Posterior cingulate gyrus (tissue), 11 donors: ENCODE data around the gene ANO8.

Source experiments
- DNase-seq, 10 donors: peaks; one replicate each; pipeline versions ENCODE4 v3.0.0 to v3.0.0-alpha.2; 2020 to 2021; ENCODE audit warnings: mixed read lengths in 3 of 10
- intact Hi-C: fragments of 100-400 bp; cut with DNase I; formaldehyde crosslinking; loops from one replicate; pipeline ENCODE4 v1.15.1; 2023

Gene ANO8

DNA sequence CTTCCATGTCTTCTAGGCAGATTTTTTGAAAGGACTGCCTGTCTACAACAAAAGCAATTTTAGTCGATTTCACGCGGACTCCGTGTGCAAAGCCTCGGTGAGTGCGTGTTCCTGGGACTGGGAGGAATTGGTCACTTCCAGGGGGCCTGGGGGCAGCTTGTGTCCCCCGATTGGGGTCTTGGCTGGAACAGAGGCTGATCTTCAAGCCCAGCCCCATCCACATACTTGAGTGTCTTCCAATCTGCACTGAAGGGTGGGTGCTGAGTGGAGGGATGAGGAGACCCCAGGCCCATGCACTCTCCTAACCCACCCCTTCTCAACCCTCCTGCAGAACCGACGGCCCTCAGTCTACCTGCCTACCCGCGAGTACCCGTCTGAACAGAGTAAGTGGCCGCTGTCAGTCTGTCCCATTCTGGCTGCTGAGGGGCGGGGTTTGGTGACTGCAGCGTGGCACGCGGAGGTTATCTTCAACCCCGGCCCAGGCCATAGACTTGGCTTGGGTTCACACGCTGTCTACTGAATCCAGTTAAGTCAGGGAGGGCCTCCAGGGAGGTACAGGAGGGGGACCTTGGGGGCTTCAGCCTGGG, 20.6 kb downstream of the ANO8 start:
- no peak for DNase-seq
- intact Hi-C loops = no loop called here

DNA sequence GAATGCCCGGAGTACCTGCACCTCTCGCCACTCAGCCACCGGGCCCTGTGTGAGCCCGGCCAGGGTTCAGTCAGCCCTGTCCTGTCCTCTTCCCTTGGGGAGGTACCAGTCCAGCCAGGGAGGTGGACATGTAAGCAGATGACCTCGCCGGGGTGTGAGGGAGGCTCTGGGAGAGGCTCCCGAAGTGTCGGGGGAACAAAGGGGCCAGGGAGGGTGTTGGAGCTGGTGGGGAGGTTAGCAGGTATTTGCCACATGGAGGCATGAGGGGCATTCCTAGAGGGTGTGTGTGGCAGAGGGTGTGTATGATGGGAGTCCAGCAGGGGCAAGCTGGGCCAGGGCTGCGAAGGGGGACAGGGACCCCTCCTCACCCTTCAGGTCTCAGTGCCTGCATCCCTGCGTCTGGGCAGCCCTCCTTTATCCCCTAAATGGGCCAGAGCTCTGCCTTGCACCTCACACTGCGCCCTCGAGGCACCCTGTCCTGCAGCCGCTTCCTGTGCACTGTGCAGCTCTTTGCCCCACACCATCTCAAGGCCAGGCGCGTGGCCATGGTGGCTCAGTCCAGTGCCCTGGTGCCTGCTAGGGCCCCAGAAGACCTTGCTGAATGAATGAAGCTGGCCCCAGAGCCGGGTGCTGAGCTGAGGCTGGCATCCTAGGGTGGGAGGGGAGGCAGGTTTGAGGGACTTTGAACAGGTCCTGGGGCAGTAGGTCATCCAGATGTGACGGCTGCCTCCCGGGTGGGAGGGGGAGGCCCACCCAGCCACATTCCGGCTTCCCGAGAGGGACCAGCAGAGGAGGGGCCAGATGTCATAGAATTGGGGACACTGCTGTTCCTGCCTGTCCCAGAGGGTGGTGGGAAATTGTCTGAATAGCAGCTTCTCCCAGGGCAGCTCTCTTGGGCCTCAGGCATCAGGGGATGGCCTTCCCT, 22.2 kb downstream of the ANO8 start:
- intact Hi-C loops = no loop called here
- no peak for DNase-seq

DNA sequence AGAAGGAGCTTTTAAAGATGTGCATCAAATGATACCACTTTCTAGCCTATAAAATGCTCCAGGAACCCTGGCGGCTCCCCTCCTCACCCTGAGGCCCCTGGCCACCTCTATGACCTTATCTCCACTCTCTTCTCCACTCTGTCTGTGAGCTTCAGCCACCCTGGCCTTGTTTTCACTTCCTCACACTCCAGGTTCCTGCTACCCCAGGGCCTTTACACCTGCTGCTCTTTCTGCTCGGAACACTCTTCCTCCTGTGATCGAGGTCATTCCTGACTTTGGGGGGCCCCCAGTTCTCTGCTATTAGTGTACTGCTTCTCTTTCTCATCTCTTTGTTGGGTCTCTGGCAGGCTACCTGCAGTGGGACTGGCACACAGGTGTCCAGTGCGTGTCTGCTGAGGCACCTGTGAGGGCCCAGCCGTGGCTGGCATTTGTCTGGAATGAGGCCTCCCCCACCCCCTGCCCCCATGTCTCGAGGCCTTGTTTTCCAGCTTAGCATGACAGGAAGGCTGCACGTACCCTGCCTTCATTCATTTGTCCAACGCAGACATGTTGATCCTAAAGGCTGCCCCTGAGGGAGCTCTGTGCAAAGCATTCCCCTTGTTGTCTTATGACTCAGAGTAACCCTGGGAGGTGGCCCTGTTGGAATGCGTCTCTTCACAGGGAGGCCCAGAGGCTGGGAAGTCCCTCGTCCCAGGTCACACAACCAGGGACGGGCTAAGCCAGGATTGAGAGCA, 23.0 kb downstream of the ANO8 start:
- DNase-seq = no peak
- intact Hi-C loops = no loop called here

DNA sequence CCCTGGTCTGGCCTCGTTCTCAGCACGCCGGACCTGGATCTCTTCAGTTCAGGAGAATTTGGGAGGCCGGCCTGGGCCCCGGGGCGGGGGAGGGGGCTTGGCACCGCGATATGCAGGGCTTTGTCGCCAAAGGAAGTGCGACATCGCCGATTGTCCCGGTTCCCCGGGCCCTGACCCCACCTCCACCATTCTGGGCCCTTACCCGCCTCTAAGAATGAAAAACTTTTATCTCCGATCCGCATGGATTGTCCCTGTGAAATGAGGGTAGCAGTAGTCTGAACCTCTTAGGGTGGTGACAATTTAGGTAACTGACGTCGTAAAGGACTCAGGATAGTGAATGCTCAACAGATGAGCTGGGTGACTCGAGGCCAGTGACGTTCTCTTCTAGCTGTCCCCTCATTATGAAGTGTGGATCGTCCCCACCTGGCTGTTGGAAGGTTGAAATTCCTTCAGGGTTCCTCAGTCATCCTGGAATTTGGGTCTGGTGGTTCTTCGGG, 24.6 kb downstream of the ANO8 start:
- no peak for DNase-seq
- intact Hi-C loops = loop anchor here (1.0 to 5.0 kb wide), 2 partner anchors 24 to 43 kb away; partner anchors contain the start of genes ANO8 and BABAM1

DNA sequence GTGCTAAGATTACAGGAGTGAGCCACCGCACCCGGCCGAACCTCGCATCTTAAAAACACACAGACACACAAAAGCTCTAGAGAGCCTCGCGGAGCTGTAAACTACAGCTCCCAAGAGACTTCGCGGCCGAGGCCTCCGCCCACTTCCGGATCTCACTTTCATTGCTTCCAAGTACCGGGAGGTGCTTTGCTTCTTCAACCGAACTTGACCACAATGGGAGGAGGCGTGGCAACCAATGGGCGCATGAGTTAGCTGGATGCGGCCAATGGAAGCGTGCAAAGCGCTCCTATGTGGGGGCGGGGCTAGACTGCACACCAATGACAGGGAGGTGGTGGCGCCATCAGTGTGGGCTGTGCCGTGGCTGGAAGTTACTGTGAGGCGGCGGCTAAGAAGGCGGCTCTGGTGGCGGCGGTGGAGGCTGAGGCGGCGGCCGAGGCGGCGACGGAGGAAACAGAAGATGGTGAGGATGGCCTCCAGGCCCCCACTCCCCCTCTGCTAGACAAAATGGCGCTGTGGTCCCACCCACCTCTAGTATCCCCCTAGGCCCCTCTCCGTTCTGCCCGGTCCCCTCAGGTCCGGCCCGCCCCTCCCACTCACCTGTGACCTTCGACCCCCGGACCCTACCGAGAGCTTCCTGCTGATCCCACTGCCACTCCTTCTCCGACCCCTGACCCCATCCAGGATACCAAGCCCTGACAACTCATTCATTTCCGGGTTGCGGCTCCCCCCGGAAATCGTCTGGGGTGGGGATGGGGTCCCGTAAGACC, 25.3 kb downstream of the ANO8 start, which contains the start of gene DDA1:
TSS of gene DDA1 (plus strand) at position 366 of the 767 bp plus-strand sequence. CDS start at position 458, 92 bp downstream.
- DNase-seq = peak; percentile 98 to 100 (median 99)
- intact Hi-C loops = loop anchor here (1.0 to 5.0 kb wide), 2 partner anchors 25 to 42 kb away; partner anchors contain the start of genes ANO8 and BABAM1

DNA sequence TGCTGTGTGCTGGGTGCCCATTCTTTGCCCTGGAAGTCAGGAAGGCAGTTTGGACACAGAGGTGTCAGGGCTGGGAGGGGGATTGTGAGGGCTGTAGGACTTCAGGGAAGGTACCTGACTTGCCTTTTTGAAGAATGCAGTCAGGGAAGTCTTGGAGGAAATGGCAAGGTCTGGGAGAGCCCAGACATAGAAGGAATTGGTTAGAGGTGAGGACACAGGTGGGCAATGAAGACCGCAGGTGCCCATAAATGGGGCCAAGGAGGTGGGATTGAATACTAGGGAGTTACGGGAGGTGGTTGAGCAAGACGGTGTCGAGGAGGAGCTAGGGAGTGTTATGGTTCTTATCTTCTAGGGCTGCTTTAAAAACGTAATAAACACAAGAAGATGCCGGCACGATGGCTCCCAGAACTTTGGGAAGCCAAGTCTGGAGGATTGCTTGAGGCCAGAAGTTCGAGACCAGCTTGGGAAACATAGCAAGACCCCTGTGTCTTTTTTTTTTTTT, 26.7 kb downstream of the ANO8 start:
- DNase-seq = no peak

DNA sequence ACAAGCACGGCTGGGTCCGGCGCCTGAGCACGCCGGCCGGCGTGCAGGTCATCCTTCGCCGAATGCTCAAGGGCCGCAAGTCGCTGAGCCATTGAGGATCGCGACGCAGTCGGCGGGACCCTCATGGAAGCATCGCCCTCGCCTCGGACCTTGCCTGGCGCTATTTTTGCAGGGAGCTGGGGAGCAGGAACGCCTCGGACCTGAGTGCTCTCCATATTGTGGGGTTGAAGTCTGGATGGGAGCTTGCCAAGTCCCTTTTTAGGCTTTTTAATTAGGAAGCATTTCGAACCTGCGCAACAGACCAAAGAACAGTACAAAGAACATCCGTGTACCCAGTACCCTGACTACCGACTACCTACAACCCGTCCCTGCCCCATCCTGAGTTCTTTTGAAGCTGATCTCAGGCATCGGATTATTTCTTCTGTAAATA, 28.4 kb downstream of the ANO8 start:
- no peak for DNase-seq
- intact Hi-C loops = loop anchor here (5.0 kb wide), 1 partner anchor 39 kb away; the partner anchor contains the start of gene BABAM1

More for the DNA sequence above, 26.7 kb downstream of the ANO8 start:
- intact Hi-C loops = loop anchor here (5.0 kb wide), 1 partner anchor 41 kb away; the partner anchor contains the start of gene BABAM1

DNA sequence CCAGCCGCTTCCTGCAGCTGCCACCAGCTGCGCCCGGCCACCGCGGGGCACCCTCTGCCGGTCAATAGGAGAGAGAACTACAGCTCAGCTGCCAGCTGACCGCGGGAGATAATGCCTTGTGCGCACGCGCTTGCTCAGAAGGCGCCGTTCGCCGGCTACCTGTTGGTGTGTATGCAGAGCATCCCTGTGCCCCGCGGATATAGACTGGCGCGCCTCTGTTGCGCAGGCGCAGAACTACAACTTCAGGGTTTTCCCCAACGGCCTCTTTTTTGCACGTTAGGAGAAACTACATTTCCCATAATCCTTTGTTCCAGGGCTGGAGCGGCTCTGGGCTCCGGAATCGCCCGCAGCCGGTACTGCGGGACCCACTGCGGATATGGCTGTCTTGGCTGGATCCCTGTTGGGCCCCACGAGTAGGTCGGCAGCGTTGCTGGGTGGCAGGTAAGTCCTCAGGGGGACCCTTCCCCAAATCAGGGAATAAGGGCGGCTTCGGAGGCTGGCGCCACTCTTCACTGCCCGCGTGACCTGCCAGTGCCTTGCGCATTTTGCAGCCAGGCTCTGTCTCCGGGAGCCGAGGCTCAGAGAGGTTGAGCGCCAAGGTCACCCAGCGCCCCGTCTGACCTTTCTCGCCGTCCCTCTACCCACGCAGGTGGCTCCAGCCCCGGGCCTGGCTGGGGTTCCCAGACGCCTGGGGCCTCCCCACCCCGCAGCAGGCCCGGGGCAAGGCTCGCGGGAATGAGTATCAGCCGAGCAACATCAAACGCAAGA, 29.0 kb downstream of the ANO8 start, which contains the start of gene MRPL34:
TSS of gene MRPL34 (plus strand) at position 356 of the 768 bp plus-strand sequence. CDS start at position 377, 21 bp downstream.
- peak; percentile 93 to 100 (median 96) for DNase-seq
- intact Hi-C loops = loop anchor here (5.0 kb wide), 1 partner anchor 38 kb away; the partner anchor contains the start of gene BABAM1

DNA sequence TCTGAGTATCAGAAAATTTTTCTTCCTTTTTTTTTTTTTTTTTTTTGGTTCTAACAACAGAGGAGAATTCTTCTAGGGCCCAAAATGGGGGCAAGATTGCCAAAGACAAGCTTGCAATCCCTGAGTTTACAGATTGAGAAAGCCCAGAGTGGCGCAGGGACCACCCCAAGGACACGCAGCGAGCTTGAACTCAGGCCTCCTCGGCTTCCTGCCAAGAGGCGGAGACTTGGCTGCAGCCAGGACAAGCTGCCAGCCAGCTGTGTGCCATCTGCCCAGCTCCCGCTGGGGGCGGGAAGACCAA, 29.5 kb downstream of the ANO8 start:
- intact Hi-C loops = loop anchor here (5.0 kb wide), 1 partner anchor 38 kb away; the partner anchor contains the start of gene BABAM1
- no peak for DNase-seq

DNA sequence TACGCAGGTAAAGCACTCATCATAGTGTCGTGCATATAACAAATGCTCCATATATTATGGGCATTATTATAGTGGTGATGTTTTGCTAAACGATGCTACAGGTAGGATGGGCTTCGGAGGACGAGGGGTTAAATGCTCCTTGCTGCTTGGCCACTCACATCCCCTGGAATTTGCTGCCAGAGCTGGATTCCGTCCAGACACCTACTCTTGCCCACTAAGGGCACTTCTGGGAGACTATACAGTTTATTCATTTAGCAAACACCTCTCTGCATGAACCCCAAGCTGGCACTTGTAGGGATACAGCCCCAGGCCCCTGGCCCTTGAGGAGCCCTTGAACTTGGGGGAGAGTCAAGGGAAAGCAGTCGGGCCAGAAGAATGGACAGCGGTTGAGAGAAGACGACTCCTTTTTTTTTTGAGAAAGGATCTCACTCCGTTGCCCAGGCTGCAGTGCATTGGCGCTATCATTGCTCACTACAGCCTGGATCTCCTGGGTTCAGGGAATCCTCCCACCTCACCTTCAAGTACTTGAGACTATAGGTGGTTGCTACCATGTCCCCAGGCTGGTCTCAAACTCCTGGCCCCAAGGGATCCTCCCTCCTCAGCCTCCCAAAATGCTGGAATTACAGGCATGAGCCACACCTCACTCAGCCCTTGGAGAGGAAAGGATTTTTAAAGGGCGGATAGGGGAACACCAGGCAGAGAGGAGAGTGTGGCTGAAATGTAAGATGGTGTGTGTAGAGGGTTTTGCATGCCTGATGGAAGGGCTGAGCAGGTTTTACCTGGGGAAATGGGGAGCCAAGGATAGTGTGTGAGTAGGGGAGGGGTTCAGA, 30.1 kb downstream of the ANO8 start:
- DNase-seq = no peak
- intact Hi-C loops = loop anchor here (5.0 kb wide), 1 partner anchor 37 kb away; the partner anchor contains the start of gene BABAM1

DNA sequence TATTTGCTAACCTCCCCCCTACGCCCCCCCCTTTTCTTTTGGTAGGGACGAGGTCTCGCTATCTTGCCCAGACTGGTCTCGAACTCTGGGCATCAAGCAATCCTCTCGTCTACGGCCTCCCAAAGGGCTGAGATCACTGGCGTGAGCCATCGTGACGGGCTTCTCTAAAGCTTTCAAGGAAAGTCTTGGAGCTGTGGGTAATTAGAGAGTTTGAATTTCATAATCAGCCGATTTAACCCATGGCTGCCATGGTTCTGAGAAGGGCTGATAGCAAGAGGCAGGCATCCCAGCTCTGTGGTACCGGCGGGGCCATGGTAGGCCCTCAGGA, 30.8 kb downstream of the ANO8 start:
- no peak for DNase-seq
- intact Hi-C loops = loop anchor here (2.0 kb wide), 1 partner anchor 33 kb away; the partner anchor contains the start of gene GTPBP3

DNA sequence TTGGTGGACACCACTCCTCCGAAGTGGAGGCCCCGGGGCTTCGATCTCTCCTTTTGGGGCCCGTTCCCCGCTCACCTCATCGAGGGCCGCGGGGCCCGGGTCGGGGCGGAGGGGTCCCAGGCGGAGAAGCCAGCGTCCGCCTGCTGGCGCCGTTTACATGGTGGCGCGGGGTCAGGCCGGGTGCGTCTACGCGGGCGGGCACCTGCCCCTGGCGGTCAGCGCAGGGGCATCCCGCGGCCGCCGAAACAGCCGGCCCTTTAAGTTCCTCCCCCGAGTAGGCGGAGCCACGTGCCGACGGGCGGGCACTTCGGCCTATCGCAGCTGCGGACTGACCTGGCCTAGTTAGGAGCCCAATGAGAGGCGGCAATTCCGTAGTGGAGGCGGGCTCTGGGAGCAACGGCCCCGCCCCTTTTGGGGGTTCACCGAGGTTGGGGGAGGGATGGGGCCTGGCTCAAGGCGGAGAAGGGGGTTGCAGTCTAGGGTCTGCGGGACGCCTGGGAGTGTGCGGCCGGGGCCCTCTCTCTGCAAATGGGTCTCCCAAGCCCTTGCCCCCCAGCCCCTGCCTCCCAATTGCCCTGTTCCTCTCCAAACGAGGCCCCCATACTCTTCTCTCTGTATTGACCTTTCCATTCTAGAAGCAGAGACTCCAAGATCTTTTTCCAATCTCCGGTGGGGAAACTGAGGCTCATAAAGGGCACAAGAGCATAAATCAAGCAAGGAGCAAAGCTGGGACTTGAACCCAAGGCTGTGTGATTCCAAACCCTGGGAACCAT, 31.3 kb downstream of the ANO8 start, which contains the start of gene ABHD8:
TSS of gene ABHD8 (minus strand) at position 259 of the 773 bp plus-strand sequence. CDS start 1,809 bp downstream, outside the sequence.
- DNase-seq = peak; percentile 80 to 100 (median 96)
- intact Hi-C loops = loop anchor here (2.0 kb wide), 1 partner anchor 33 kb away; the partner anchor contains the start of gene GTPBP3

DNA sequence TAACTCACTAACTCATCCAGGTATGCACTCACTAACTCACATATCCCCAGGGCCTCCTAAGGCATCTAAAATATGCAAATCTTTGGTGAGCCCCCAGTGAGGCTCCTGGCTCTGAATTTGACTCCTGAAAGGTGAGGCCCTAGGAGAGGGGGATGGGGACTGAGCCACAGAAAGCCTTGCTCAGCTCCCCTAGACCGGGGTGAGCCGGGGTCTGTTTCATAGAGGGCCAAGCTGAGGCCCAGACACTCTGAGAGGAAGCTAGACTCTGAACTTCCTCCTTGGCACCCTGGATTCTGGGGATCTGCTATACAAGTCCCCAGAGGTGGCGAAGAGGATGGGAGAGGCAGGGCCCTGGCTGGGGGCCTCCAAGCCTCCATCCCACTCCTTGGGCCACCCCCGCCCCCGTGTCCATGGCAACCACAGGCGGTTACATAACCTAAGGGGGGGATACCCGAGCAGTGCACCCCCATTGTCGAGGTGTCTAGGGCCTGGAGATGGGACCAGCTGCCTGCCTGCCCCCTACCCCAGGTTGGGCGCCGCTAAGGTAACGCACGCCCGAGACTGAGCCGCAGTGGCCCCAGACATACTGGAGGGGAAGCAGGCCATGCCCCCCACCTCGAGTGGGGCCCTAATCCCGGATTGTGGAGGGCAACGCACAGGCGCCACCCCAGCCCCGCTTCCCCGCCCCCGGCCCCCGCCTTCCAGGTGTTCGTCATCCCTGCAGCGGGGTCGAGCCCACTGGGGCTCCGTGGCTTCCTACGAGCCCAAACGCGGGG, 32.1 kb downstream of the ANO8 start:
- DNase-seq = peak in 8 of 10 donors; percentile 29 to 94 (median 58)
- intact Hi-C loops = loop anchor here (2.0 kb wide), 1 partner anchor 34 kb away; the partner anchor contains the start of gene GTPBP3

DNA sequence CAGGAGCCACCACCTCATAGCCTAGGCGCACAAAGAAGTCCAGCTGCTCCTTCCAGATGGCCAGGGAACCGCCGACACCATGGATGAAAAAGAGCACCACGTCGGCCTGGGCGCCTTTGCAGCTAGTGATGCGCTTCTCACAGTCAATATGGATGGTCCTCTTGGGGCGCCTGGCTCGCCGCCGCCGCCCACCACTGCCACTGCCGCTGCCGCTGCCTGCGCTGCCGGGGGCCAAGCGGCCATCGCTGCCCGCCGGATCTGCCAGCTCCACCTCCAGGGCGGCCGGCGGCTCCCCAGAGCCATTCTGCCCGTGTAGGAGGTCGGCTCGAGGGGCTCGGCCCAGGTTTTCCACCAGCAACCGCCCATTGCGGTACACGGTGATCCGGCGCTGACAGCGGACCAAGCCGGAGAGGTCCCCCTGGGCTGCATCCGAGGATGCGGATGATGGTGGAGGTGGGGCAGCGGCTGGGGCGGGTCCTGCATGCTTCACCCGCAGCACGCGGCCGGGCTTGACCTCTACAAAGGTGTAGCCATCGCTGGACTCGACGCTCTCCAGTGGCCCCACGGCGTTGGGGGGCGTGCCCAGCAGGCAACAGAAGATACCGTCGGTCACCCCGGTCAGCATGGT, 33.5 kb downstream of the ANO8 start:
- DNase-seq = peak in 1 of 10 donors; percentile 84
- intact Hi-C loops = no loop called here

DNA sequence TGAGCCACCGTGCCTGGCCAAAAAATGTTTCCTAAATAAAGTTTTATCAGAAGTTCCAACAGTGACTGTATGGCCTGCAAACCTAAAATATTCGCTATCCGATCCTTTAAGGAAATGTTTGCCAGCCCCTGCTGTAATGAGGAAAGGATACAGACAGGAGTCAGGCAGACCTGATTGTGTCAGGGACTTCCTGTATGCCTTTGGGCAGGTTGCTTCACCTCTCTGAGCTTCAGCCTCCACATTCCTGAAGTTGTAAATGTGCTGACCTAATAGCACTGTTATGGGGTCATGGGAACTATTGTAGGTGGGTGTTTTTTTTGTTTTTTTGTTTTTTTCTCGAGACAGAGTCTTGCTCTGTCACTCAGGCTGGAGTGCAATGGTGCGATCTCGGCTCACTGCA, 37.7 kb downstream of the ANO8 start:
- intact Hi-C loops = no loop called here
- DNase-seq = no peak
